ENCODE data around the gene BTK. TPM values are rescaled to one million over a fixed set of nuclear protein-coding genes. Genes with fewer than 3 reads are reported as not detected.

BTK gene
- total and polyA plus RNA-seq, 9 of the 15 experiments (the other 6 are each of a cell fraction or from before 2014, with no cell fraction given) = 14.9 to 93.4 (median 65.2) TPM

DNA sequence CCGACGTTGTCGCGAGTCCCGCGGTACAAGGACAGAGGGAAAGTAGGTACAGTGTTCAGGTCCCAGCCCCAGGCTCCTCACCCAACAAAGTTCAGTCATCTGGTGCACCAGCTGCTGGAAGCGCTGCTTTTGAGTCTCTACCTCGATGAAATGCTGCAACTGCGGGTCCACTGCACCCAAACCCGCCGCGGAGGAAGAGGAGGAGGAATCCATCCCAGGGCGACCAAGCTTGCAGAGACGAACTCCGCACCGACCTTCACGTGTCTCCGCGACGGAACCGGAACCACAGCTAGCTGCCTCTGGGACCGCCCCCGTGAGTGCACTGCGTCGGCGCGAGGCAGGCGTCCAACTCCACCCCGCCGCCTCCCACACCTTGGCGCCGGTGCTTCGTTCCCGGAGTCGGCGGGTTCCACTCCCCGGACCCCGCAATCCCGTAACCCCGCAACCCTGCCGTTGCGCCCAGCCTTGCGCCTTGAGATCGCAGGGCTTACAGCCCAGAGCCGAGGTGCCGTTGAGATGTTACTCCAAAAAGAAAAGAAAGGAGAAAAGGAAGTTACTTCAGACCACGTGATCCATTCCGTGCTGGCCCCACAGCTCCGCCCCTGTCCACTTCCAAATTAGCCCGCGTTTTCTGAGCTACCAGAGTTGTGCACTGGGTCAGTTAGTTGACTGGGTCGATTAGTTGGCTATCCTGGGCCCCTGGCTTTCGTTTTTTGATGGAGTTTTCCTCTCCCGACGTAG is 37.4 kb downstream of the BTK start, which contains the start of gene TIMM8A (continued):
- TF ChIP-seq POLR3A (IDR thresholded peaks at IDR 0.05; ENCODE audit: borderline replicate concordance, extremely low read depth, insufficient read depth, insufficient read length) (no peak), SREBF2 (CRISPR knock-in tag; IDR thresholded peaks at IDR 0.05) (no peak), POLR2AphosphoS5 (IDR thresholded peaks at IDR 0.05; ENCODE audit: control insufficient read depth, insufficient read depth, low read depth, low read length) (peak; percentile 64; the same call in 1 of the 2 replicates), NFXL1 (CRISPR knock-in tag; IDR thresholded peaks at IDR 0.05) (no peak), NCOA6 (IDR thresholded peaks at IDR 0.05) (no peak), GABPB1 (CRISPR knock-in tag; IDR thresholded peaks at IDR 0.05) (peak; percentile 78), CREB1 (IDR thresholded peaks at IDR 0.05) (0 out of 2 replicates have a peak, but pooled peaks have one; percentile 15), CREB1 (CRISPR knock-in tag; IDR thresholded peaks at IDR 0.05) (no peak), KAT8 (IDR thresholded peaks at IDR 0.05; ENCODE audit: low read depth) (no peak), MAFF (IDR thresholded peaks at IDR 0.05; ENCODE audit: low read length) (no peak), TOE1 (IDR thresholded peaks at IDR 0.05; ENCODE audit: borderline replicate concordance) (peak; percentile 97), TOE1 (CRISPR knock-in tag; IDR thresholded peaks at IDR 0.05; ENCODE audit: borderline replicate concordance, low read depth) (no peak), SAFB (IDR thresholded peaks at IDR 0.05; ENCODE audit: borderline replicate concordance, low read depth, low read length) (no peak), TCF3 (CRISPR knock-in tag; IDR thresholded peaks at IDR 0.05) (no peak), SIX5 (IDR thresholded peaks at IDR 0.05; ENCODE audit: borderline replicate concordance in 1 of 2, insufficient read depth in 1 of 2, low read depth in 1 of 2, low read length in 2 of 2) (no peak), MTA2 (IDR thresholded peaks at IDR 0.05; ENCODE audit: low read depth) (no peak), CAMTA2 (CRISPR knock-in tag; conservative IDR thresholded peaks at IDR 0.05) (no peak), ZNF766 (CRISPR knock-in tag; conservative IDR thresholded peaks at IDR 0.05) (0 out of 2 replicates have a peak, but pooled peaks have one; percentile 15), ZFP30 (CRISPR knock-in tag; IDR thresholded peaks at IDR 0.05; ENCODE audit: borderline replicate concordance) (no peak)
- TF ChIP-seq, protein P1, sequence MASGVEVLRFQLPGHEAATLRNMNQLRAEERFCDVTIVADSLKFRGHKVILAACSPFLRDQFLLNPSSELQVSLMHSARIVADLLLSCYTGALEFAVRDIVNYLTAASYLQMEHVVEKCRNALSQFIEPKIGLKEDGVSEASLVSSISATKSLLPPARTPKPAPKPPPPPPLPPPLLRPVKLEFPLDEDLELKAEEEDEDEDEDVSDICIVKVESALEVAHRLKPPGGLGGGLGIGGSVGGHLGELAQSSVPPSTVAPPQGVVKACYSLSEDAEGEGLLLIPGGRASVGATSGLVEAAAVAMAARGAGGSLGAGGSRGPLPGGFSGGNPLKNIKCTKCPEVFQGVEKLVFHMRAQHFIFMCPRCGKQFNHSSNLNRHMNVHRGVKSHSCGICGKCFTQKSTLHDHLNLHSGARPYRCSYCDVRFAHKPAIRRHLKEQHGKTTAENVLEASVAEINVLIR (CRISPR knock-in tag; IDR thresholded peaks at IDR 0.05) = no peak
- TF ChIP-seq, protein P2, sequence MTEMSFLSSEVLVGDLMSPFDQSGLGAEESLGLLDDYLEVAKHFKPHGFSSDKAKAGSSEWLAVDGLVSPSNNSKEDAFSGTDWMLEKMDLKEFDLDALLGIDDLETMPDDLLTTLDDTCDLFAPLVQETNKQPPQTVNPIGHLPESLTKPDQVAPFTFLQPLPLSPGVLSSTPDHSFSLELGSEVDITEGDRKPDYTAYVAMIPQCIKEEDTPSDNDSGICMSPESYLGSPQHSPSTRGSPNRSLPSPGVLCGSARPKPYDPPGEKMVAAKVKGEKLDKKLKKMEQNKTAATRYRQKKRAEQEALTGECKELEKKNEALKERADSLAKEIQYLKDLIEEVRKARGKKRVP (CRISPR knock-in tag; IDR thresholded peaks at IDR 0.05) = no peak
- TF ChIP-seq, protein P3, sequence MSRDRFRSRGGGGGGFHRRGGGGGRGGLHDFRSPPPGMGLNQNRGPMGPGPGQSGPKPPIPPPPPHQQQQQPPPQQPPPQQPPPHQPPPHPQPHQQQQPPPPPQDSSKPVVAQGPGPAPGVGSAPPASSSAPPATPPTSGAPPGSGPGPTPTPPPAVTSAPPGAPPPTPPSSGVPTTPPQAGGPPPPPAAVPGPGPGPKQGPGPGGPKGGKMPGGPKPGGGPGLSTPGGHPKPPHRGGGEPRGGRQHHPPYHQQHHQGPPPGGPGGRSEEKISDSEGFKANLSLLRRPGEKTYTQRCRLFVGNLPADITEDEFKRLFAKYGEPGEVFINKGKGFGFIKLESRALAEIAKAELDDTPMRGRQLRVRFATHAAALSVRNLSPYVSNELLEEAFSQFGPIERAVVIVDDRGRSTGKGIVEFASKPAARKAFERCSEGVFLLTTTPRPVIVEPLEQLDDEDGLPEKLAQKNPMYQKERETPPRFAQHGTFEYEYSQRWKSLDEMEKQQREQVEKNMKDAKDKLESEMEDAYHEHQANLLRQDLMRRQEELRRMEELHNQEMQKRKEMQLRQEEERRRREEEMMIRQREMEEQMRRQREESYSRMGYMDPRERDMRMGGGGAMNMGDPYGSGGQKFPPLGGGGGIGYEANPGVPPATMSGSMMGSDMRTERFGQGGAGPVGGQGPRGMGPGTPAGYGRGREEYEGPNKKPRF (IDR thresholded peaks at IDR 0.05; ENCODE audit: low read depth, low read length) = no peak
- TF ChIP-seq, protein P4, sequence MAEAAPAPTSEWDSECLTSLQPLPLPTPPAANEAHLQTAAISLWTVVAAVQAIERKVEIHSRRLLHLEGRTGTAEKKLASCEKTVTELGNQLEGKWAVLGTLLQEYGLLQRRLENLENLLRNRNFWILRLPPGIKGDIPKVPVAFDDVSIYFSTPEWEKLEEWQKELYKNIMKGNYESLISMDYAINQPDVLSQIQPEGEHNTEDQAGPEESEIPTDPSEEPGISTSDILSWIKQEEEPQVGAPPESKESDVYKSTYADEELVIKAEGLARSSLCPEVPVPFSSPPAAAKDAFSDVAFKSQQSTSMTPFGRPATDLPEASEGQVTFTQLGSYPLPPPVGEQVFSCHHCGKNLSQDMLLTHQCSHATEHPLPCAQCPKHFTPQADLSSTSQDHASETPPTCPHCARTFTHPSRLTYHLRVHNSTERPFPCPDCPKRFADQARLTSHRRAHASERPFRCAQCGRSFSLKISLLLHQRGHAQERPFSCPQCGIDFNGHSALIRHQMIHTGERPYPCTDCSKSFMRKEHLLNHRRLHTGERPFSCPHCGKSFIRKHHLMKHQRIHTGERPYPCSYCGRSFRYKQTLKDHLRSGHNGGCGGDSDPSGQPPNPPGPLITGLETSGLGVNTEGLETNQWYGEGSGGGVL (CRISPR knock-in tag; IDR thresholded peaks at IDR 0.05) = no peak
